ENCODE measurements around the gene KLHL33. TPM values are rescaled to one million over a fixed set of nuclear protein-coding genes. Genes with fewer than 3 reads are reported as not detected.

Gene KLHL33
- total RNA-seq, 1 donor from 2014 or later = not detected

DNA sequence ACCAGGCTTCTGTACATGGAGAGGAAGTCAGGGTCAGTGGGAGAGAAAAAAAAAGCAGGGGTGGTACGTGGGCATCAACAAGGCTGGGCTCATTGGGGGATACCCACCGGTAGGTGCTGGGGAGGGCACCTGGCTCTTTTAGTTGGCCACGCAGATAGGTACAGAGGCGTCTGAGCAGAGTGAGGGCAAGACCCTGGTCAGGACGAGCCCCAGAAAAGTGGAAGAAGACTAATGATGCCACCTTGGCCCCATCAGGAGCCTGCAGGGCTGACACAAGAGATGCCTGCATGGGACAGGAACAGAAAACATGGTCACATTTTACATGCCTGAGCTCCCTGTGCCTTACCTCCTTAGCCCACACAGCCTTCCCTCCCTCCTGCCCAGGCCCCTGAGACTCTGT is 52.3 kb downstream of the KLHL33 start:
- H3K4me1 Mint-ChIP-seq (ENCODE audit: unreplicated experiment) = no peaks in the 10 kb centered on the region
- no peaks in the 10 kb centered on the region for H3K9me3 Mint-ChIP-seq
- no peak overlapping the region for H3K4me3 Mint-ChIP-seq
- H3K27ac Mint-ChIP-seq = no peak overlapping the region
- no peak for DNase-seq (ENCODE audit: extremely low spot score, unreplicated experiment)
- H3K36me3 Mint-ChIP-seq = peaks cover 20% of the 10 kb centered on the region
- TF ChIP-seq, protein P1, sequence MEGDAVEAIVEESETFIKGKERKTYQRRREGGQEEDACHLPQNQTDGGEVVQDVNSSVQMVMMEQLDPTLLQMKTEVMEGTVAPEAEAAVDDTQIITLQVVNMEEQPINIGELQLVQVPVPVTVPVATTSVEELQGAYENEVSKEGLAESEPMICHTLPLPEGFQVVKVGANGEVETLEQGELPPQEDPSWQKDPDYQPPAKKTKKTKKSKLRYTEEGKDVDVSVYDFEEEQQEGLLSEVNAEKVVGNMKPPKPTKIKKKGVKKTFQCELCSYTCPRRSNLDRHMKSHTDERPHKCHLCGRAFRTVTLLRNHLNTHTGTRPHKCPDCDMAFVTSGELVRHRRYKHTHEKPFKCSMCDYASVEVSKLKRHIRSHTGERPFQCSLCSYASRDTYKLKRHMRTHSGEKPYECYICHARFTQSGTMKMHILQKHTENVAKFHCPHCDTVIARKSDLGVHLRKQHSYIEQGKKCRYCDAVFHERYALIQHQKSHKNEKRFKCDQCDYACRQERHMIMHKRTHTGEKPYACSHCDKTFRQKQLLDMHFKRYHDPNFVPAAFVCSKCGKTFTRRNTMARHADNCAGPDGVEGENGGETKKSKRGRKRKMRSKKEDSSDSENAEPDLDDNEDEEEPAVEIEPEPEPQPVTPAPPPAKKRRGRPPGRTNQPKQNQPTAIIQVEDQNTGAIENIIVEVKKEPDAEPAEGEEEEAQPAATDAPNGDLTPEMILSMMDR (conservative IDR thresholded peaks at IDR 0.05) = no peak
- no peaks in the 10 kb centered on the region for H3K27me3 Mint-ChIP-seq

DNA sequence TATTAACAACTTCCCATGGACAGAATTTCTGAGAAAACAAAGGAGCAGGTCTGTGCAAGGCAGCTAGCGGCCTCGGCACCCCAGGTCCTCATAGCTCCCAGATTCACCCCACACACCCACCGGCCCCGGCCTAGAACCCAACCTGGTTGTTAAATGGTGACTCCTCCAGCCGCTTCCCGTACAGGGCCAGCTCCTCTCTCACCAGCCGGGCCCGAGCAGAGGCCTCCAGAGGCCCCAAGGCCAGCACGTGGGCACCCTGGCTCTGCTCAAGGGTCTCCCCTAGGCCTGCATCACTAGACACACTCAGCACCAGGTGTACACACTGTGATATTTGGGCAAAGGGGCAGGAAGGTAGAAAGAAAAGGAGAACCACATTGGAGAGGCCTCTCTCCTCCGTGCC is 52.9 kb downstream of the KLHL33 start:
- Mint-ChIP-seq H3K4me3 (no peak overlapping the region), H3K27ac (no peak overlapping the region), H3K36me3 (peaks cover 17% of the 10 kb centered on the region), H3K9me3 (no peaks in the 10 kb centered on the region), H3K4me1 (ENCODE audit: unreplicated experiment) (no peaks in the 10 kb centered on the region), H3K27me3 (no peaks in the 10 kb centered on the region)
- TF ChIP-seq, protein P1 (conservative IDR thresholded peaks at IDR 0.05) = no peak
- no peak for DNase-seq (ENCODE audit: extremely low spot score, unreplicated experiment)

DNA sequence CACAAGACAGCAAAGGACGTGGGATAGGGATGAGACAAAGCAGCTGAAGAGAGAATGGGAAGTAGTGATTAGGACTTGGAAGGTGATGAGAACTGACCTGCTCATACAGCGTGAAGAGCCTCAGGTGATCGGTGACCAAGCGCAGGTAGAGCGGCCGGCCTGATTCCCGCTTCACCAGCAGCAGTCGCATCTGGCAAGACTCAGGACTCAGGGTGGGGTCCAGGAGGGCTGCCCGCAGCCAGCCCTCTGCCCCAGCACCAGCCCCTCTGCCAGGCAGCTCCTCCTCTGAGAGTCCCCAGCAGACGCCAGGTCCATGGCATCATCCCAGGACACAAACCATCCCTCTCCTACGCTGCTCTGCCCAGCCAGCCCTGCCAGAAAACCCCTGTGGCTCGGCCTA is 53.4 kb downstream of the KLHL33 start:
- H3K4me3 Mint-ChIP-seq = no peak overlapping the region
- no peak for DNase-seq (ENCODE audit: extremely low spot score, unreplicated experiment)
- TF ChIP-seq, protein P1 (conservative IDR thresholded peaks at IDR 0.05) = no peak
- H3K4me1 Mint-ChIP-seq (ENCODE audit: unreplicated experiment) = no peaks in the 10 kb centered on the region
- H3K36me3 Mint-ChIP-seq = peaks cover 15% of the 10 kb centered on the region
- H3K27me3 Mint-ChIP-seq = no peaks in the 10 kb centered on the region
- no peak overlapping the region for H3K27ac Mint-ChIP-seq
- H3K9me3 Mint-ChIP-seq = no peaks in the 10 kb centered on the region

DNA sequence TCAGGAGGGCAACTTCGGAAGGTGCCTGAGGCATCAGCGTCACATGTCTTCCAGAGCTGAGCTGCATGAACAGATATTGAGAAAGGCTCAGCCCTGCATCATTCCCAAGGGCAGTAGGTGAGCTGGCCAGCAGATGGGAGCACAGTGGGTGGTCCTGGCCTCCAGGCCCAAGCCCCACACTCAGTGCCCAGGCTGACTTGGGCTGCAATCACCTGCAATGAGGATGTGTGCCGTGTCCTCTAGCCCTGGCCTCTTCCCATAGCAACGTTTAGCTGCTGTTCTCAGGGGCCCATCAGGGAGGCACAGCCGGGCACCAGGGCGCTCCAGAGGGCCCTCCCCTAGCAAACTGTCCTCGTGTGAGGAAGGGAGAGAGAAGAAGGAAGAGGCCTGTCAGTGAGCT is 54.6 kb downstream of the KLHL33 start:
- Mint-ChIP-seq H3K27me3 (no peaks in the 10 kb centered on the region), H3K27ac (no peak overlapping the region), H3K36me3 (peaks cover 15% of the 10 kb centered on the region), H3K4me1 (ENCODE audit: unreplicated experiment) (no peaks in the 10 kb centered on the region), H3K4me3 (no peak overlapping the region), H3K9me3 (no peaks in the 10 kb centered on the region)
- TF ChIP-seq, protein P1 (conservative IDR thresholded peaks at IDR 0.05) = no peak
- DNase-seq (ENCODE audit: extremely low spot score, unreplicated experiment) = no peak

DNA sequence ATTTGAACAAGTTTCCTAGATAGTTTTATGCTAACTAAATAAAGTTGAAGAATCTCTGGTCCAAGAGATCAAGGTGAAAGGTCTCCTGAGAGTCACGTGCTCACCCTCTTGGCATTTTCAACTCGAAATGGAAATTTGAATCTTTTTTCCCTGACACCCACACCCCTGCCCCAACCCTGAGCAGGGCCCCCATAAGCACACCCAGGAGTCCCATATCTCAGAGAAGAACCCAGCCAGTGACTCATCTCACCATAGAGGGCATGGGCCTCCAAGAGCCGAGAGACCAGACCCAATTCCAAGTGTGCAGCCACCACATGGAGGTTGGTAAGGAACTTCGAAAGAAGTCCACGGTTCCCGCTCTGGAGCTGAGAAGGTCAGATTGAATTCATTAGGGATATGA is 55.3 kb downstream of the KLHL33 start:
- TF ChIP-seq, protein P1 (conservative IDR thresholded peaks at IDR 0.05) = no peak
- Mint-ChIP-seq H3K9me3 (no peaks in the 10 kb centered on the region), H3K27ac (no peak overlapping the region), H3K4me1 (ENCODE audit: unreplicated experiment) (no peaks in the 10 kb centered on the region), H3K4me3 (no peak overlapping the region), H3K36me3 (peaks cover 15% of the 10 kb centered on the region), H3K27me3 (no peaks in the 10 kb centered on the region)
- DNase-seq (ENCODE audit: extremely low spot score, unreplicated experiment) = no peak

DNA sequence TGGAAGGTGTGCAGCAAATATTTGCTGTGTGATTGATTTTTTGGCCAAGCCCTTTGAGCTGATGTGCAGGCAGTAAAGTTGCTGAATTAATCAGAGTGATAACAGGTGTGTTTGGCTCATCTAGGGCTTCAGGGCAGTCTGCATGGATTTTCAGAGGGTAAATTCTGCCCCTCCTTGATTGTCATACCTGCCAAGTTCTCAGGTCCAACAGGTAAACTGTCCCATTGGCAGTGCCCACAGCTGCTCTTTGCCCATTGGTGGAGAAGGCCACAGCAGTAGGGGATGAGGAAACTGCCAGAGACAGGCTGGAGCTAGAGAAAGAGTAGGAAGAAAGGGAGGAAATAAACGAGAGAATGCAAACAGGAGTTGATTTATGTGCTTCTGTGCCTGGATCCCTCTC is 56.2 kb downstream of the KLHL33 start:
- H3K4me1 Mint-ChIP-seq (ENCODE audit: unreplicated experiment) = no peaks in the 10 kb centered on the region
- TF ChIP-seq, protein P1 (conservative IDR thresholded peaks at IDR 0.05) = no peak
- peaks cover 19% of the 10 kb centered on the region for H3K36me3 Mint-ChIP-seq
- DNase-seq (ENCODE audit: extremely low spot score, unreplicated experiment) = no peak
- no peaks in the 10 kb centered on the region for H3K9me3 Mint-ChIP-seq
- no peaks in the 10 kb centered on the region for H3K27me3 Mint-ChIP-seq
- H3K27ac Mint-ChIP-seq = no peak overlapping the region
- H3K4me3 Mint-ChIP-seq = no peak overlapping the region
